Neural progenitor cell (in vitro differentiated cells): ENCODE measurements around the gene AGXT. TPM values are rescaled to one million over a fixed set of nuclear protein-coding genes. Genes with fewer than 3 reads are reported as not detected.

Source experiments
- DNase-seq: peaks from one replicate; pipeline ENCODE4 v3.0.0-alpha.2; 2016; ENCODE audit warnings: low spot score
- H2AFZ ChIP-seq: fragments of 200-600 bp; sonication (generic); replicated peaks from 2 replicates; pipeline ENCODE4 v1.6.1; 2016; ENCODE audit warnings: antibody characterized with exemption
- H3F3A ChIP-seq: fragments of 200-600 bp; sonication (generic); 2 replicates; pipeline ENCODE4 v1.6.1; 2016; ENCODE audit warnings: antibody characterized with exemption, low read depth
- H3K27ac ChIP-seq: fragments of 200-600 bp; sonication (generic); 2 replicates; pipeline ENCODE4 v1.5.1; 2016; ENCODE audit warnings: mild to moderate bottlenecking
- H3K27me3 ChIP-seq: fragments of 200-600 bp; sonication (generic); 2 replicates; pipeline ENCODE4 v1.6.1; 2016; ENCODE audit warnings: mild to moderate bottlenecking, moderate library complexity
- H3K36me3 ChIP-seq: fragments of 200-600 bp; sonication (generic); 2 replicates; pipeline ENCODE4 v1.5.1; 2016
- H3K4me1 ChIP-seq: fragments of 200-600 bp; sonication (generic); 2 replicates; pipeline ENCODE4 v1.6.1; 2016; ENCODE audit warnings: mixed run types
- H3K4me2 ChIP-seq: fragments of 200-600 bp; sonication (generic); 2 replicates; pipeline ENCODE4 v1.6.1; 2016
- H3K4me3 ChIP-seq: fragments of 200-600 bp; sonication (generic); 2 replicates; pipeline ENCODE4 v1.5.1; 2016
- H3K79me2 ChIP-seq: fragments of 200-600 bp; sonication (generic); 2 replicates; pipeline ENCODE4 v1.6.1; 2016; ENCODE audit warnings: low read depth
- H3K9ac ChIP-seq: fragments of 200-600 bp; sonication (generic); 2 replicates; pipeline ENCODE4 v1.6.1; 2016
- H3K9me3 ChIP-seq: fragments of 200-600 bp; sonication (generic); 2 replicates; pipeline ENCODE4 v1.5.1; 2016; ENCODE audit warnings: low read depth
- H4K20me1 ChIP-seq: fragments of 200-600 bp; sonication (generic); 2 replicates; pipeline ENCODE4 v1.6.1; 2016; ENCODE audit warnings: low read depth
- H3K27ac Mint-ChIP-seq: 3 replicates; pipeline ENCODE4 v1.8.0; 2021; ENCODE audit warnings: mixed read lengths
- H3K27me3 Mint-ChIP-seq: 2 replicates; pipeline ENCODE4 v1.8.0; 2022; ENCODE audit warnings: low read depth, mild to moderate bottlenecking, inconsistent platforms, moderate library complexity, mixed read lengths; ENCODE audit not compliant: insufficient read depth
- H3K36me3 Mint-ChIP-seq: 3 replicates; pipeline ENCODE4 v1.8.0; 2021; ENCODE audit warnings: mixed read lengths
- H3K4me1 Mint-ChIP-seq: 3 replicates; pipeline ENCODE4 v1.8.0; 2021; ENCODE audit warnings: mixed read lengths
- H3K4me3 Mint-ChIP-seq: 3 replicates; pipeline ENCODE4 v1.8.0; 2021; ENCODE audit warnings: mild to moderate bottlenecking, moderate library complexity, mixed read lengths
- H3K9me3 Mint-ChIP-seq: 3 replicates; pipeline ENCODE4 v1.8.0; 2020; ENCODE audit warnings: mixed read lengths
- CTCF ChIP-seq: fragments of 200-600 bp; sonication (generic); IDR thresholded peaks from 2 replicates; pipeline ENCODE4 v1.5.1; 2017; ENCODE audit warnings: antibody characterized with exemption, mild to moderate bottlenecking
- EZH2 ChIP-seq: fragments of 200-600 bp; sonication (generic); IDR thresholded peaks from 2 replicates; pipeline ENCODE4 v1.6.1; 2017; ENCODE audit warnings: antibody characterized with exemption, mild to moderate bottlenecking, moderate library complexity
- EZH2phosphoT487 ChIP-seq: fragments of 200-600 bp; sonication (generic); IDR thresholded peaks from 2 replicates; pipeline ENCODE4 v1.6.1; 2017; ENCODE audit warnings: antibody characterized with exemption
- total RNA-seq: library from RNA; depleted of rRNA; stranded (reverse); fragments of >200 nt; gene quantifications from 2 replicates; pipeline ENCODE4 v1.2.3, GENCODE V29; 2015; ENCODE audit warnings: low replicate concordance

The AGXT gene
- total RNA-seq, 1 donor from 2014 or later: not detected

- no peak overlapping the region for H3K27ac ChIP-seq
- no peak overlapping the region for H3K4me2 ChIP-seq
- H2AFZ ChIP-seq: no peak overlapping the region
- no peaks in the 10 kb centered on the region for H3K36me3 ChIP-seq
- no peak for TF ChIP-seq CTCF
- TF ChIP-seq EZH2phosphoT487: no peak
- no peak for TF ChIP-seq EZH2
- H3K27ac Mint-ChIP-seq: no peak overlapping the region
- H3K27me3 Mint-ChIP-seq: peaks cover 2% of the 10 kb centered on the region
- H3F3A ChIP-seq: no peaks in the 10 kb centered on the region
- H3K4me3 ChIP-seq: no peak overlapping the region
- H3K27me3 ChIP-seq: no peaks in the 10 kb centered on the region
- H3K9me3 Mint-ChIP-seq: peaks cover 9% of the 10 kb centered on the region
- no peaks in the 10 kb centered on the region for H3K36me3 Mint-ChIP-seq
- peaks cover 5% of the 10 kb centered on the region for H3K4me1 Mint-ChIP-seq
- no peaks in the 10 kb centered on the region for H3K4me1 ChIP-seq
- DNase-seq: no peak
- H3K9me3 ChIP-seq: no peaks in the 10 kb centered on the region
- no peaks in the 10 kb centered on the region for H4K20me1 ChIP-seq
- H3K9ac ChIP-seq: no peak overlapping the region
- no peak overlapping the region for H3K4me3 Mint-ChIP-seq
- no peaks in the 10 kb centered on the region for H3K79me2 ChIP-seq
Measured at GRCh38 chr2:240903191-240904060, 34.8 kb downstream of the AGXT start.

GRCh38 chr2:240904216-240905175, 35.9 kb downstream of the AGXT start:
- peaks cover under 1% of the 10 kb centered on the region for H3K27me3 Mint-ChIP-seq
- H3K27me3 ChIP-seq: no peaks in the 10 kb centered on the region
- no peaks in the 10 kb centered on the region for H4K20me1 ChIP-seq
- no peak overlapping the region for H3K4me3 ChIP-seq
- H3F3A ChIP-seq: no peaks in the 10 kb centered on the region
- no peak overlapping the region for H3K27ac ChIP-seq
- no peaks in the 10 kb centered on the region for H3K36me3 ChIP-seq
- no peak for DNase-seq
- H2AFZ ChIP-seq: no peak overlapping the region
- H3K27ac Mint-ChIP-seq: no peak overlapping the region
- no peaks in the 10 kb centered on the region for H3K4me1 ChIP-seq
- peaks cover 5% of the 10 kb centered on the region for H3K4me1 Mint-ChIP-seq
- H3K9me3 Mint-ChIP-seq: peaks cover 9% of the 10 kb centered on the region
- H3K9ac ChIP-seq: no peak overlapping the region
- H3K4me3 Mint-ChIP-seq: no peak overlapping the region
- no peaks in the 10 kb centered on the region for H3K79me2 ChIP-seq
- no peak overlapping the region for H3K4me2 ChIP-seq
- no peaks in the 10 kb centered on the region for H3K36me3 Mint-ChIP-seq
- H3K9me3 ChIP-seq: no peaks in the 10 kb centered on the region
- TF ChIP-seq EZH2 (no peak), CTCF (no peak), EZH2phosphoT487 (no peak)

- H3K27me3 ChIP-seq: no peaks in the 10 kb centered on the region
- H2AFZ ChIP-seq: no peak overlapping the region
- no peaks in the 10 kb centered on the region for H3K9me3 ChIP-seq
- peaks cover 9% of the 10 kb centered on the region for H3K9me3 Mint-ChIP-seq
- DNase-seq: no peak
- no peak overlapping the region for H3K27ac Mint-ChIP-seq
- no peak overlapping the region for H3K9ac ChIP-seq
- H4K20me1 ChIP-seq: no peaks in the 10 kb centered on the region
- H3K36me3 ChIP-seq: no peaks in the 10 kb centered on the region
- no peak overlapping the region for H3K4me3 Mint-ChIP-seq
- no peaks in the 10 kb centered on the region for H3K79me2 ChIP-seq
- no peaks in the 10 kb centered on the region for H3K27me3 Mint-ChIP-seq
- no peak overlapping the region for H3K27ac ChIP-seq
- H3K4me3 ChIP-seq: no peak overlapping the region
- no peaks in the 10 kb centered on the region for H3K36me3 Mint-ChIP-seq
- H3K4me1 Mint-ChIP-seq: peaks cover 5% of the 10 kb centered on the region
- H3K4me1 ChIP-seq: no peaks in the 10 kb centered on the region
- H3F3A ChIP-seq: no peaks in the 10 kb centered on the region
- TF ChIP-seq EZH2phosphoT487: no peak
- no peak for TF ChIP-seq CTCF
- TF ChIP-seq EZH2: no peak
- H3K4me2 ChIP-seq: no peak overlapping the region
Measured at GRCh38 chr2:240905176-240905781, 36.7 kb downstream of the AGXT start.
